WI38 (cell line): ENCODE data around the gene ZNF76.

ENCODE experiments used
- H3K4me3 ChIP-seq: 2 replicates; pipeline ENCODE4 v1.5.1; 2011; ENCODE audit warnings: low read depth, mild to moderate bottlenecking, control low read depth, low read length
- CTCF ChIP-seq: IDR thresholded peaks from 2 replicates; pipeline ENCODE4 v1.5.1; 2012; ENCODE audit warnings: low read depth, mild to moderate bottlenecking, control low read depth, low read length

The ZNF76 gene

GRCh38 chr6:35237476-35237875, 22.1 kb upstream of the ZNF76 start:
- no peak overlapping the region for H3K4me3 ChIP-seq
- no peak for TF ChIP-seq CTCF

- H3K4me3 ChIP-seq: no peak overlapping the region
- no peak for TF ChIP-seq CTCF
These were observed 20.7 kb upstream of the ZNF76 start for GRCh38 chr6:35238843-35239289.

GRCh38 chr6:35239581-35239980, 20.0 kb upstream of the ZNF76 start:
- no peak overlapping the region for H3K4me3 ChIP-seq
- TF ChIP-seq CTCF: no peak

GRCh38 chr6:35240838-35241801, 18.4 kb upstream of the ZNF76 start:
- H3K4me3 ChIP-seq: no peak overlapping the region
- TF ChIP-seq CTCF: peak; percentile 90

GRCh38 chr6:35242486-35242885, 17.0 kb upstream of the ZNF76 start:
- no peak overlapping the region for H3K4me3 ChIP-seq
- TF ChIP-seq CTCF: no peak

GRCh38 chr6:35242906-35243305, 16.6 kb upstream of the ZNF76 start:
- no peak overlapping the region for H3K4me3 ChIP-seq
- TF ChIP-seq CTCF: no peak

GRCh38 chr6:35243386-35243958, 16.1 kb upstream of the ZNF76 start:
- no peak overlapping the region for H3K4me3 ChIP-seq
- no peak for TF ChIP-seq CTCF
